ENCODE results near the gene LGALSL.

GRCh38 chr2:64412671-64413070, 41.3 kb upstream of the LGALSL start:
- TF ChIP-seq, protein P1, sequence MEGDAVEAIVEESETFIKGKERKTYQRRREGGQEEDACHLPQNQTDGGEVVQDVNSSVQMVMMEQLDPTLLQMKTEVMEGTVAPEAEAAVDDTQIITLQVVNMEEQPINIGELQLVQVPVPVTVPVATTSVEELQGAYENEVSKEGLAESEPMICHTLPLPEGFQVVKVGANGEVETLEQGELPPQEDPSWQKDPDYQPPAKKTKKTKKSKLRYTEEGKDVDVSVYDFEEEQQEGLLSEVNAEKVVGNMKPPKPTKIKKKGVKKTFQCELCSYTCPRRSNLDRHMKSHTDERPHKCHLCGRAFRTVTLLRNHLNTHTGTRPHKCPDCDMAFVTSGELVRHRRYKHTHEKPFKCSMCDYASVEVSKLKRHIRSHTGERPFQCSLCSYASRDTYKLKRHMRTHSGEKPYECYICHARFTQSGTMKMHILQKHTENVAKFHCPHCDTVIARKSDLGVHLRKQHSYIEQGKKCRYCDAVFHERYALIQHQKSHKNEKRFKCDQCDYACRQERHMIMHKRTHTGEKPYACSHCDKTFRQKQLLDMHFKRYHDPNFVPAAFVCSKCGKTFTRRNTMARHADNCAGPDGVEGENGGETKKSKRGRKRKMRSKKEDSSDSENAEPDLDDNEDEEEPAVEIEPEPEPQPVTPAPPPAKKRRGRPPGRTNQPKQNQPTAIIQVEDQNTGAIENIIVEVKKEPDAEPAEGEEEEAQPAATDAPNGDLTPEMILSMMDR (IDR thresholded peaks at IDR 0.05), result no peak
- TF ChIP-seq EP300 (IDR thresholded peaks at IDR 0.05), result no peak
